ENCODE measurements around the gene DGAT2L6. TPM values are rescaled to one million over a fixed set of nuclear protein-coding genes. Genes with fewer than 3 reads are reported as not detected.

Gene DGAT2L6
- total and polyA plus RNA-seq, 2 experiments from 2014 or later: not detected

- Mint-ChIP-seq H3K36me3 (ENCODE audit: low read depth) (no peaks in the 10 kb centered on the region), H3K27ac (no peak overlapping the region)
These were observed 67.6 kb downstream of the DGAT2L6 start for GRCh38 chrX:70244881-70245280.

GRCh38 chrX:70247252-70247651 is 70.0 kb downstream of the DGAT2L6 start:
- Histone ChIP-seq H3K27me3 (ENCODE audit: insufficient read depth) (no peaks in the 10 kb centered on the region), H4K20me1 (replicated peaks; ENCODE audit: insufficient read depth) (no peaks in the 10 kb centered on the region), H3K4me2 (no peak overlapping the region), H3F3A (replicated peaks; ENCODE audit: low read depth) (no peaks in the 10 kb centered on the region), H3K4me1 (ENCODE audit: insufficient read depth) (no peaks in the 10 kb centered on the region), H3K4me3 (no peak overlapping the region), H3K27ac (ENCODE audit: low read depth) (no peak overlapping the region), H3K36me3 (ENCODE audit: insufficient read depth) (no peaks in the 10 kb centered on the region), H3K79me2 (replicated peaks; ENCODE audit: insufficient read depth) (no peaks in the 10 kb centered on the region), H2AFZ (no peak overlapping the region), H3K9me2 (ENCODE audit: insufficient read depth) (no peaks in the 10 kb centered on the region)
- no peak for ATAC-seq
- Mint-ChIP-seq H3K36me3 (ENCODE audit: low read depth) (no peaks in the 10 kb centered on the region), H3K9me3 (no peaks in the 10 kb centered on the region), H3K4me3 (no peak overlapping the region), H3K27me3 (ENCODE audit: insufficient read depth, low read depth, poor library complexity) (no peaks in the 10 kb centered on the region), H3K4me1 (peaks cover 12% of the 10 kb centered on the region), H3K27ac (no peak overlapping the region)
- TF ChIP-seq POLR2AphosphoS5 (IDR thresholded peaks at IDR 0.05; ENCODE audit: low read depth) (no peak), REST (IDR thresholded peaks at IDR 0.05; ENCODE audit: unreplicated experiment) (no peak), STAT1 (IDR thresholded peaks at IDR 0.05; ENCODE audit: unreplicated experiment) (no peak), ZNF331 (CRISPR knock-in tag; IDR thresholded peaks at IDR 0.05; ENCODE audit: low read depth) (no peak)
- DNase-seq (ENCODE audit: low spot score): no peak

More at GRCh38 chrX:70244881-70245280, 67.6 kb downstream of the DGAT2L6 start:
- ATAC-seq (no peak), DNase-seq (ENCODE audit: low spot score) (no peak)
- no peaks in the 10 kb centered on the region for H3K9me3 Mint-ChIP-seq
- Histone ChIP-seq H3K27ac (ENCODE audit: low read depth) (no peak overlapping the region), H3K9me2 (ENCODE audit: insufficient read depth) (no peaks in the 10 kb centered on the region), H4K20me1 (replicated peaks; ENCODE audit: insufficient read depth) (no peaks in the 10 kb centered on the region), H3K4me2 (no peak overlapping the region), H3F3A (replicated peaks; ENCODE audit: low read depth) (no peaks in the 10 kb centered on the region), H3K79me2 (replicated peaks; ENCODE audit: insufficient read depth) (no peaks in the 10 kb centered on the region), H3K4me3 (no peak overlapping the region), H3K4me1 (ENCODE audit: insufficient read depth) (no peaks in the 10 kb centered on the region), H3K36me3 (ENCODE audit: insufficient read depth) (no peaks in the 10 kb centered on the region), H2AFZ (no peak overlapping the region), H3K27me3 (ENCODE audit: insufficient read depth) (no peaks in the 10 kb centered on the region)
- H3K27me3 Mint-ChIP-seq (ENCODE audit: insufficient read depth, low read depth, poor library complexity): no peaks in the 10 kb centered on the region
- H3K4me1 Mint-ChIP-seq: peaks cover 12% of the 10 kb centered on the region
- H3K4me3 Mint-ChIP-seq: no peak overlapping the region
- no peak for TF ChIP-seq EZH2 (IDR thresholded peaks at IDR 0.05; ENCODE audit: low read depth, unreplicated experiment)
- no peak for TF ChIP-seq CREB1 (CRISPR knock-in tag; IDR thresholded peaks at IDR 0.05; ENCODE audit: low read depth)
- no peak for TF ChIP-seq ZNF114 (CRISPR knock-in tag; IDR thresholded peaks at IDR 0.05)
- no peak for TF ChIP-seq STAT1 (IDR thresholded peaks at IDR 0.05; ENCODE audit: unreplicated experiment)
- TF ChIP-seq NANOG (IDR thresholded peaks at IDR 0.05; ENCODE audit: borderline replicate concordance): no peak
- no peak for TF ChIP-seq ZNF331 (CRISPR knock-in tag; IDR thresholded peaks at IDR 0.05; ENCODE audit: low read depth)

Data from GM23338 (cell line).